Measurements from ENCODE around the gene DENND6B. TPM values are rescaled to one million over a fixed set of nuclear protein-coding genes. Genes with fewer than 3 reads are reported as not detected.
"Not testable (repeated sequence)": the region's sequence is repeated elsewhere in the genome, so short reads cannot be mapped to it uniquely, and the experiment has no call there.

DENND6B gene
- total RNA-seq, 4 donors from 2014 or later, result 5.4 to 14.9 (median 6.3) TPM

DNA sequence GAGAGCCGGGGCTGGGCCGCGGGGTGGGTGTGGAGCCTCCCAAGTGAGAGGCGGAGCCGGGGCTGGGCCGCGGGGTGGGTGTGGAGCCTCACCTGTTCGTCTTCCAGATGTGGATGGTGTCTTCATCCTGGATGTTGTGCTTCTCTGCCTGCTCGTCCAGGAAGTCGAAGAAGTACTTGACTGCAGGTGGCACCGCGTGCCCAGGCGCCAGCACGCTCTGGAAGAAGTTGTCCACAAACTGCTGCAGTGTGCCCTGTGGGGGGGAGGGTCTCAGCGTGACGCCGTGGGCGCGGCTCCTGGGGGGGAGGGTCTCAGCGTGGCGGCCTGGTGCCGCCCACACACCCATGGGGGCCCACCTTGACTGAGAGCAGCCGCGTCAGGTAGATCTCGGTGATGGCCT, 49.1 kb downstream of the DENND6B start:
- no peak overlapping the region for H3K27ac ChIP-seq
- no peak for DNase-seq
- no peaks in the 10 kb centered on the region for H3K27me3 ChIP-seq
- peaks cover 0 to 4% (median 0%) of the 10 kb centered on the region in 4 donors for H3K4me1 ChIP-seq
- no peak overlapping the region for H3K4me3 ChIP-seq
- H3K36me3 ChIP-seq, result peaks cover 0 to 84% (median 0%) of the 10 kb centered on the region in 3 donors
- no peaks in the 10 kb centered on the region for H3K9me3 ChIP-seq
- TF ChIP-seq, protein P1, sequence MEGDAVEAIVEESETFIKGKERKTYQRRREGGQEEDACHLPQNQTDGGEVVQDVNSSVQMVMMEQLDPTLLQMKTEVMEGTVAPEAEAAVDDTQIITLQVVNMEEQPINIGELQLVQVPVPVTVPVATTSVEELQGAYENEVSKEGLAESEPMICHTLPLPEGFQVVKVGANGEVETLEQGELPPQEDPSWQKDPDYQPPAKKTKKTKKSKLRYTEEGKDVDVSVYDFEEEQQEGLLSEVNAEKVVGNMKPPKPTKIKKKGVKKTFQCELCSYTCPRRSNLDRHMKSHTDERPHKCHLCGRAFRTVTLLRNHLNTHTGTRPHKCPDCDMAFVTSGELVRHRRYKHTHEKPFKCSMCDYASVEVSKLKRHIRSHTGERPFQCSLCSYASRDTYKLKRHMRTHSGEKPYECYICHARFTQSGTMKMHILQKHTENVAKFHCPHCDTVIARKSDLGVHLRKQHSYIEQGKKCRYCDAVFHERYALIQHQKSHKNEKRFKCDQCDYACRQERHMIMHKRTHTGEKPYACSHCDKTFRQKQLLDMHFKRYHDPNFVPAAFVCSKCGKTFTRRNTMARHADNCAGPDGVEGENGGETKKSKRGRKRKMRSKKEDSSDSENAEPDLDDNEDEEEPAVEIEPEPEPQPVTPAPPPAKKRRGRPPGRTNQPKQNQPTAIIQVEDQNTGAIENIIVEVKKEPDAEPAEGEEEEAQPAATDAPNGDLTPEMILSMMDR (IDR thresholded peaks at IDR 0.05), result no peak
- no peak for TF ChIP-seq POLR2A (IDR thresholded peaks at IDR 0.05)

DNA sequence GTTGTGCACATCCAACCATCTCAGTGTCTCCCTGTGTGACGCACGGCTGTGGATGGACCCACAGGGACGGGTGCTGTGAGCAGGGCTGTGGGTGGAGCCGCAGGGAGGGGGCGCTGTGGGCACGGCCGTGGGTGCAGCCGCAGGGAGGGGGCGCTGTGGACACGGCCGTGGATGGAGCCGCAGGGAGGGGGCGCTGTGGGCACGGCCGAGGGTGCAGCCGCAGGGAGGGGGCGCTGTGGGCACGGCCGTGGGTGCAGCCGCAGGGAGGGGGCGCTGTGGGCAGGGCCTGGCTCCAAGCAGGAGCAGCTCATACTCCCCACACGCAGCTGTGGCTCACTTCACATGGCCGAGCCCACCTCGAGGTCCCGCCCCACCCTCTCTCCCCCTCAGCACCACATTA, 50.7 kb downstream of the DENND6B start:
- Histone ChIP-seq H3K36me3 (peaks cover 0 to 68% (median 0%) of the 10 kb centered on the region in 3 donors), H3K27ac (peak overlapping the region in 2 of 4 donors; percentile 38 to 49), H3K27me3 (no peaks in the 10 kb centered on the region), H3K4me1 (peaks cover 4 to 14% (median 9%) of the 10 kb centered on the region in 4 donors), H3K4me3 (no peak overlapping the region), H3K9me3 (no peaks in the 10 kb centered on the region)
- DNase-seq, result peak; percentile 56 to 93 (median 82)
- TF ChIP-seq, protein P1 (IDR thresholded peaks at IDR 0.05), result peak in 5 of 6 experiments; percentile 22 to 69 (median 35)
- TF ChIP-seq POLR2A (IDR thresholded peaks at IDR 0.05), result no peak

DNA sequence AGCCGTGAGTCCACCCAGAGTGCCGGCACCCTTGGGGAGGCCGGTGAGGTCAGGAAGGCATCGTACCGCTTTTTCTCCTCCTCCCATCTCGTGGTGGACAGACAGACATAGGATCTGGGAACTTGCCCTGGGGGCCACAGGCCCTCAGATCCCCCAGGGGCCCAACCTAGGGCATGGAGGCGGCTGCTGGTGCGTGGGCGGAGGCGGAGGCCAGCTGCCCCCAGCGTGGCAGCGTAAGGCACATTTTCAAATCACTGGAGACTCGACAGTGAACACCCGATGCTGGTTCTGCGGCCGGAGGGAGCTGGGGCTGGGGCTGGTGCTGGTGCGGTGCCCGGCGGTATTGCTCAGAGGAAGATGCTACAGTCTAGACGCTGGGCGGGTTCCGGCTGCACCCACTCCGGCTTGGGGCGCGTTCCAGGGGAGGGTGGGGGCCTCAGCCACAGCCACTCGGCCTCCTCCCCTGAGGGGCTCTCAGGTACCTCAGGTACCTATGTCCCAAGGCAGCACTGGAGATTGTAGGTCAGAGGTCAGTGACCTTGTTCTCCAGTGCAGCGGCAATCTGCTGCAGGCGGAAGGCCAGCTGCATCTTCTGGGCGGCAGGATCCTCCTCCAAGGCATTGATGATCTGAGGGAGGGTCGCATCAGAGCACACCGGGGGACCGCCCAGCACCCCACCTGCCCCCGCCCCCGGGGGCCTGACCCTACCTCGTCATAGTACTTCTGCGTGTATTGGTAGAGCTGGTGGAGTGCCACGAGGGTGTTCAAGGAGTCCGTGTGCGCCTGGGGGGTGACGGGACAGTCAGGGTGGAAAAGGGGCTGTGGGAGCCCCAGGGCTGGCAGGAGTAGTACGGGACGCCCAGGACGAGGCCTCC, 51.4 kb downstream of the DENND6B start:
- no peaks in the 10 kb centered on the region for H3K27me3 ChIP-seq
- TF ChIP-seq, protein P1 (IDR thresholded peaks at IDR 0.05), result no peak
- TF ChIP-seq POLR2A (IDR thresholded peaks at IDR 0.05), result no peak
- no peak overlapping the region for H3K4me3 ChIP-seq
- DNase-seq, result no peak
- peak overlapping the region in 1 of 4 donors; percentile 49 for H3K27ac ChIP-seq
- peaks cover 7 to 21% (median 16%) of the 10 kb centered on the region in 4 donors for H3K4me1 ChIP-seq
- peaks cover 0 to 61% (median 0%) of the 10 kb centered on the region in 3 donors for H3K36me3 ChIP-seq
- H3K9me3 ChIP-seq, result no peaks in the 10 kb centered on the region

DNA sequence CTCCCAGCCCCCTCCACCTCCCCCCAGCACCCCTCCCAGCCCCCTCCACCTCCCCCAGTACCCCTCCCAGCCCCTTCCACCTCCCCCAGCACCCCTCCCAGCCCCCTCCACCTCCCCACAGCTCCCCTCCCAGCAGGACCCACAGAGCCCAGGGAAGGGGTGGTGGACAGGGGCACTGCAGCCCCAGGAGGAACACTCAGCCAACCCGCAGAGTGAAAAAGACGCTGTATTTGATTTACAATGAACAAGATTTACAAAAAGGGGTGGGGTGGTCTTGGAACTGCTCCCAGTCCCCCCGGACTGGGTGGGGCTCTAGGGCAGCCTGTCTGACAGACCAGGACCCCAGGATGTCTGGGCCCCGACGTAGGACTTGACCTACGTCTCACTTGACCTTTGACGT, 52.0 kb downstream of the DENND6B start:
- H3K9me3 ChIP-seq, result no peaks in the 10 kb centered on the region
- no peak overlapping the region for H3K4me3 ChIP-seq
- H3K27me3 ChIP-seq, result no peaks in the 10 kb centered on the region
- TF ChIP-seq, protein P1 (IDR thresholded peaks at IDR 0.05), result no peak
- TF ChIP-seq POLR2A (IDR thresholded peaks at IDR 0.05), result no peak
- peaks cover 7 to 26% (median 19%) of the 10 kb centered on the region in 4 donors for H3K4me1 ChIP-seq
- H3K27ac ChIP-seq, result no peak overlapping the region
- peaks cover 0 to 54% (median 0%) of the 10 kb centered on the region in 3 donors for H3K36me3 ChIP-seq
- no peak for DNase-seq

DNA sequence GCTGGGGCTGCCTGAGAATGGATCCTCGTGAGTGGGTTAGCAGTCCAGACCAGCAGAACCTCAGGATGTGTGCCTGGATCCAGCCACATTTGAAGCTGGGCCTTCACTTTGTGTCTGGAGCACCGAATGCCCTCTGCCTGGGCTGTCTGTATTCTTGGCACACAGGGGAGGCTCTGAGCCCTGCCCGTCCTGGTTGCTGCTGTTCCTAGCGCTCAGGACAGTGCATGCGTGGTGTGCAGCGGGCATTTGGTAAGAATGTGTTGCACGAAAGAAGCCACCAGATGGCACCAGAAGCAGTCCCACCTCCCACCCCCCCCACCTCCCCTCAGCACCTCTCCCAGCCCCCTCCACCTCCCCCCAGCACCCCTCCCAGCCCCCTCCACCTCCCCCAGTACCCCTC, 52.5 kb downstream of the DENND6B start:
- no peak overlapping the region for H3K27ac ChIP-seq
- H3K36me3 ChIP-seq, result peaks cover 0 to 50% (median 0%) of the 10 kb centered on the region in 3 donors
- peaks cover 7 to 30% (median 21%) of the 10 kb centered on the region in 4 donors for H3K4me1 ChIP-seq
- H3K27me3 ChIP-seq, result no peaks in the 10 kb centered on the region
- no peaks in the 10 kb centered on the region for H3K9me3 ChIP-seq
- H3K4me3 ChIP-seq, result no peak overlapping the region
- TF ChIP-seq, protein P1 (IDR thresholded peaks at IDR 0.05), result peak in 4 of 6 experiments; percentile 11 to 41 (median 34)
- no peak for TF ChIP-seq POLR2A (IDR thresholded peaks at IDR 0.05)
- peak in 2 of 3 donors; percentile 60 to 77 for DNase-seq

DNA sequence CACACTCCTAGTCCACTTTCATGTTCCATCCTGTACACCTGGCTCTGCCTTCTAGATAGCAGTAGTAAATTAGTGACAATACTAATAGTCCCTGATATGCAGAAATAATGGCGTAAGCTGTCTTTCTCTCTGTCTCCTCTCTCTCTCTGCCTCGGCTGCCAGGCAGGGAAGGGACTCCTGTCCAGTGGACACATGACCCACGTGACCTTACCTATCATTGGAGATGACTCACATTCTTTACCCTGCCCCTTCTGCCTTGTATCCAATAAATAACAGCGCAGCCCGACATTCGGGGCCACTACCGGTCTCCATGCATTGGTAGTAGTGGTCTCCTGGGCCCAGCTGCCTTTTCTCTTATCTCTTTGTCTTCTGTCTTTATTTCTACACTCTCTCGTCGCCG, 53.0 kb downstream of the DENND6B start:
- H3K9me3 ChIP-seq, H3K4me3 ChIP-seq, H3K27me3 ChIP-seq, H3K27ac ChIP-seq, DNase-seq: not testable (repeated sequence)
- H3K36me3 ChIP-seq, result peaks cover 0 to 44% (median 0%) of the 10 kb centered on the region in 3 donors
- H3K4me1 ChIP-seq, result peaks cover 7 to 35% (median 21%) of the 10 kb centered on the region in 4 donors

DNA sequence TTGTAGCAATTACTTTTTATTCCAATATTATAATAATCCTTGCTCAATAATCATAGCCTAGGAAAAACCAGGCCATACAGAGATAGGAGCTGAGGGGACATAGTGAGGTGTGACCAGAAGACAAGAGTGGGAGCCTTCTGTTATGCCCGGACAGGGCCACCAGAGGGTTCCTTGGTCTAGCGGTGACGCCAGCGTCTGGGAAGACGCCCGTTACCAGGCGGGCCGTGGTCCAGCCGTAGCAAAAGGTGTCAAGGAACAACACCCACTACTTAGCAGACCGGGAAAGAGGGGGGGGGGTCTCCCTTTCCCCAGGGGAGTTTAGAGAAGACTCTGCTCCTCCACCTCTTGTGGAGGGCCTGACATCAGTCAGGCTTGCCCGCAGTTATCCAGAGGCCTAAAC, 53.5 kb downstream of the DENND6B start:
- not testable (repeated sequence) for H3K9me3 ChIP-seq, H3K27ac ChIP-seq, H3K27me3 ChIP-seq, H3K4me3 ChIP-seq, DNase-seq
- peaks cover 0 to 40% (median 0%) of the 10 kb centered on the region in 3 donors for H3K36me3 ChIP-seq
- H3K4me1 ChIP-seq, result peaks cover 7 to 40% (median 21%) of the 10 kb centered on the region in 4 donors

Data from Peyer's patch (tissue), 4 donors.